GM21360 (cell line): ENCODE data around the gene TEX264.

ENCODE experiments used
- ATAC-seq: cut with Tn5 transposase; IDR thresholded peaks from one replicate; pipeline ENCODE4 v1.9.1; 2021; ENCODE audit warnings: mild to moderate bottlenecking, moderate library complexity; ENCODE audit not compliant: unreplicated experiment

The TEX264 gene

DNA sequence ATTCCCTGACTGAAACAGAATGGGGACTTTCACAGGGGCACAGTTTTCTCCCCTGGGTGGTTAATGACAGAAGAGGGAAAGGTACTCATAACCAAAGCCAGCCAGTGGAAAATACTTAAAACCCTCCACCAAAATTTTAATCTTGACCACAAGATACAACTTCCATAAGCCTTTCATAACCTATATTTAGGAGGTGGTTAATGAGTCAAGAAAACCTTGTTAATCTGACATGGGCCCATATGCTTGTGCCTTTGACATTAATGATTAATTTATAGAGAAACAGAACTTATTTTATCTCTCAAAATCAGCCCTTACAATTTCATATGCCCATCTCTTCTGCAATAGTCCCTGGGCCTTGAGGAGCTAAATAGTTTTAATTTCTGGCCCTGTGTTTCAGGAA is 76.8 kb downstream of the TEX264 start:
- no peak for ATAC-seq

DNA sequence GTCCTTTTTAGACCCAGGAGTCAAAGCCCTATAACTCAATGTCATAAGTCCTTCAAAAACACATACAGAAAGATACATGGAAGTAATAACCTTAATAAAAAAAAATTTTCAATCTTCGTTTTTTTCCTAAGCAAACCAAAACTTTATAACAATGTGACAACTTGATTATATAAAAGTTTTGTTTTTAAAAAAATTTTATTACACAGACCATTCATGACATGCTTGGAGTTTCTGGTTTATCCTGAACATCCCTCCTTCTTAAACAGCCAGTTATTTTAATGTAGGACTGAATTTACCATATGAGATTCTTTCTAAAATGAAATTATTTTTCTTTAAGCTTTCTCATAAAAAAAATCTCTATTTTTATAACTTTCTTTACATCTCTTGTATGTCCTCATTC is 77.3 kb downstream of the TEX264 start:
- no peak for ATAC-seq

- no peak for ATAC-seq
These were observed 79.8 kb downstream of the TEX264 start for GRCh38 chr3:51750878-51751277.

DNA sequence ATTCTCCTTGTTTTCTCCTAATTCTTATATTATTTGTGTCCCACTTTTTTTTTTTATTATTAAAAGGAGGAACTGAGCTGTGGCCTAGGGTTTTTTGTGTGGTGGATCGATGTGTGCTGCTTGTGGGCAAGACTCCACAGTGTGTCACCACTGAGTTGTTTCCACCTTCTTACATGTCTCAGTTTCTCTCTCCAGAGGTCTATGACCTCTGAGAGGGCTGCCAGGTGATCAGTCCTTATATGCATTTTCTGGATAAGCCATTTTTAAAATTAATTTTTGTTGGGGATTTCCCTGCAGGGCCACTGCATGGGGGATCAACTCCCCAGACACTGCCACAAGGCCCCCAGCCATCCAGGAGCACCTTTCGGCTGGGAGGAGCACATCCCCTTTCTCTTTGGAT is 80.2 kb downstream of the TEX264 start:
- no peak for ATAC-seq
